HCT116 (cell line): ENCODE results near the gene CST1. TPM values are rescaled to one million over a fixed set of nuclear protein-coding genes. Genes with fewer than 3 reads are reported as not detected.

ENCODE experiments used
- ATAC-seq: fragments of 200-7000 bp; cut with Tn5 transposase; 2 replicates; pipeline ENCODE4 v1.9.1; 2020; ENCODE audit warnings: mild to moderate bottlenecking, moderate library complexity
- BruUV-seq: library from RNA; stranded (reverse); fragments of 400-500 nt; replicated peaks from 2 replicates; lab custom pipeline; 2021; lab: Mats Ljungman, UMichigan
- CTCF ChIA-PET: fragments of 300-600 bp; sonication (Branson Sonifier 250); formaldehyde crosslinking; loops from one replicate; lab custom pipeline; 2021; ENCODE audit warnings: antibody characterized with exemption; lab: Charles Lee
- POLR2A ChIA-PET: fragments of 300-600, 350-600 bp; sonication (Branson Sonifier 250); formaldehyde crosslinking; loops from one replicate; lab custom pipeline; 2021; ENCODE audit warnings: antibody characterized with exemption; lab: Charles Lee
- RAD21 ChIA-PET, 2 experiments: fragments of 300-600 bp; sonication (Branson Sonifier 250); formaldehyde crosslinking; loops; one replicate each; lab custom pipeline; 2023; ENCODE audit warnings: low total read pairs in 2 of 2; ENCODE audit not compliant: uncharacterized antibody in 2 of 2, unreplicated experiment in 2 of 2, low non-redundant PET in 1 of 2; lab: Charles Lee
- DNase-seq: peaks from one replicate; pipeline ENCODE4 v3.0.0-alpha.2; 2010; ENCODE audit warnings: low read depth, low spot score
- H2AFZ ChIP-seq: fragments of 200-600 bp; shearing (Covaris generic), sonication (generic); 2 replicates; pipeline ENCODE4 v1.6.1; 2017; ENCODE audit warnings: low read depth, mixed run types, mixed read lengths, antibody characterized with exemption, low read length; ENCODE audit not compliant: poor library complexity, severe bottlenecking
- H3K27ac ChIP-seq: 2 replicates; pipeline ENCODE4 v1.5.1; 2012; ENCODE audit warnings: low read depth, low read length
- H3K27me3 ChIP-seq: fragments of 200-600 bp; sonication (generic); 2 replicates; pipeline ENCODE4 v1.6.1; 2016; ENCODE audit warnings: mixed run types, low read length, mixed read lengths; ENCODE audit not compliant: insufficient read depth
- H3K36me3 ChIP-seq, 2 experiments: fragments of 200-500 bp in 1 of 2; fragments of 200-600 bp in 1 of 2; sonication (Bioruptor generic) in 1 of 2; sonication (generic) in 1 of 2; 2 replicates each; pipeline versions ENCODE4 v1.5.1 to v1.6.1; 2014 to 2016; ENCODE audit warnings: low read length in 2 of 2, inconsistent platforms in 1 of 2, mixed read lengths in 1 of 2, mixed run types in 1 of 2; ENCODE audit not compliant: insufficient read depth in 2 of 2, control insufficient read depth in 1 of 2
- H3K4me1 ChIP-seq, 2 experiments: fragments of 200-600 bp in 1 of 2; sonication (generic) in 1 of 2; 2 replicates each; pipeline versions ENCODE4 v1.5.1 to v1.6.1; 2012 to 2017; ENCODE audit warnings: low read length in 2 of 2, inconsistent platforms in 1 of 2, mild to moderate bottlenecking in 1 of 2, mixed read lengths in 1 of 2, mixed run types in 1 of 2, moderate library complexity in 1 of 2; ENCODE audit not compliant: insufficient read depth in 2 of 2, control insufficient read depth in 1 of 2
- H3K4me2 ChIP-seq: fragments of 200-600 bp; sonication (generic); 2 replicates; pipeline ENCODE4 v1.6.1; 2017; ENCODE audit warnings: mixed run types, low read length, mixed read lengths
- H3K4me3 ChIP-seq, 2 experiments: fragments of 200-600 bp in 1 of 2; sonication (generic) in 1 of 2; replicated peaks in 1 of 2; 2 replicates each; pipeline ENCODE4 v1.5.1; 2011 to 2016; ENCODE audit warnings: low read length in 2 of 2, control low read depth in 1 of 2, low read depth in 1 of 2, mild to moderate bottlenecking in 1 of 2, mixed read lengths in 1 of 2, mixed run types in 1 of 2
- H3K79me2 ChIP-seq: fragments of 200-600 bp; sonication (generic); 2 replicates; pipeline ENCODE4 v1.6.1; 2017; ENCODE audit warnings: mild to moderate bottlenecking, mixed run types, low read length, moderate library complexity, mixed read lengths; ENCODE audit not compliant: insufficient read depth
- H3K9ac ChIP-seq: fragments of 200-600 bp; sonication (generic); 2 replicates; pipeline ENCODE4 v1.6.1; 2016; ENCODE audit warnings: low read length, mixed read lengths
- H3K9me2 ChIP-seq: fragments of 200-600 bp; sonication (generic), shearing (Covaris generic); 2 replicates; pipeline ENCODE4 v1.6.1; 2017; ENCODE audit warnings: mixed run types, mild to moderate bottlenecking, moderate library complexity; ENCODE audit not compliant: insufficient read depth
- H3K9me3 ChIP-seq, 2 experiments: fragments of 200-500 bp in 1 of 2; fragments of 200-600 bp in 1 of 2; sonication (Bioruptor generic) in 1 of 2; sonication (generic) in 1 of 2; 2 replicates each; pipeline ENCODE4 v1.6.1; 2014 to 2017; ENCODE audit warnings: low read length in 2 of 2, mixed read lengths in 2 of 2, inconsistent platforms in 1 of 2, low read depth in 1 of 2, mild to moderate bottlenecking in 1 of 2, mixed run types in 1 of 2, moderate library complexity in 1 of 2; ENCODE audit not compliant: control insufficient read depth in 1 of 2, insufficient read depth in 1 of 2
- H4K20me1 ChIP-seq: fragments of 200-600 bp; sonication (generic), shearing (Covaris generic); 2 replicates; pipeline ENCODE4 v1.6.1; 2017; ENCODE audit warnings: mixed run types, mild to moderate bottlenecking, moderate library complexity; ENCODE audit not compliant: insufficient read depth
- CBX3 ChIP-seq: IDR thresholded peaks from 2 replicates; pipeline ENCODE4 v1.6.1; 2012; ENCODE audit warnings: low read depth
- CEBPB ChIP-seq: IDR thresholded peaks from 2 replicates; pipeline ENCODE4 v1.6.1; 2012; ENCODE audit warnings: low read depth
- CTCF ChIP-seq, 3 experiments: fragments of 200-600 bp in 1 of 3; sonication (generic) in 1 of 3; IDR thresholded peaks in 2 of 3; conservative IDR thresholded peaks in 1 of 3; 2 replicates each; pipeline ENCODE4 v1.5.1; 2012 to 2017; ENCODE audit warnings: low read depth in 2 of 3, low read length in 2 of 3, antibody characterized with exemption in 1 of 3, borderline replicate concordance in 1 of 3, control low read depth in 1 of 3, mild to moderate bottlenecking in 1 of 3, mixed read lengths in 1 of 3, mixed run types in 1 of 3, moderate library complexity in 1 of 3; ENCODE audit not compliant: insufficient read depth in 1 of 3
- EZH2 ChIP-seq: fragments of 200-600 bp; sonication (generic); IDR thresholded peaks from 2 replicates; pipeline ENCODE4 v1.6.1; 2017; ENCODE audit warnings: antibody characterized with exemption, mixed run types
- FOSL1 ChIP-seq: IDR thresholded peaks from 2 replicates; pipeline ENCODE4 v1.6.1; 2012; ENCODE audit warnings: low read depth
- POLR2A ChIP-seq: IDR thresholded peaks from 2 replicates; pipeline ENCODE4 v1.7.0; 2011; ENCODE audit warnings: borderline replicate concordance; ENCODE audit not compliant: insufficient read depth, insufficient read length; ENCODE audit errors: extremely low read depth
- POLR2AphosphoS5 ChIP-seq: IDR thresholded peaks from 2 replicates; pipeline ENCODE4 v1.6.1; 2011; ENCODE audit warnings: mild to moderate bottlenecking, low read depth, low read length, moderate library complexity
- SRF ChIP-seq: IDR thresholded peaks from 2 replicates; pipeline ENCODE4 v1.6.1; 2012; ENCODE audit warnings: low read depth
- TCF7L2 ChIP-seq: IDR thresholded peaks from 2 replicates; pipeline ENCODE4 v1.7.0; 2011; ENCODE audit warnings: borderline replicate concordance, inconsistent platforms; ENCODE audit not compliant: insufficient read depth, insufficient read length; ENCODE audit errors: extremely low read depth
- YY1 ChIP-seq: IDR thresholded peaks from 2 replicates; pipeline ENCODE4 v1.6.1; 2011; ENCODE audit warnings: low read length, low read depth, moderate library complexity, mild to moderate bottlenecking; ENCODE audit not compliant: insufficient replicate concordance; ENCODE audit errors: extremely low read depth
- ZFX ChIP-seq: fragments of 450-650 bp; IDR thresholded peaks from 2 replicates; pipeline ENCODE4 v1.6.1; 2017
- intact Hi-C: fragments of 100-400 bp; cut with micrococcal nuclease; formaldehyde crosslinking; loops from 2 replicates; pipeline ENCODE4 v1.10.0; 2022
- total RNA-seq: library from RNA; stranded (reverse); gene quantifications from one replicate; pipeline ENCODE4 v1.2.1, GENCODE V29; 2021; ENCODE audit not compliant: unreplicated experiment
- TF ChIP-seq, protein P1 (sequence below): IDR thresholded peaks from 2 replicates; pipeline ENCODE4 v1.6.1; 2012; ENCODE audit warnings: low read depth

The CST1 gene
- total RNA-seq, 1 experiment from 2014 or later = not detected

GRCh38 chr20:23763345-23763744, 12.6 kb upstream of the CST1 start:
- Histone ChIP-seq H3K4me3 (no peak overlapping the region), H3K9ac (no peak overlapping the region), H3K4me1 (no peaks in the 10 kb centered on the region), H3K9me3 (no peaks in the 10 kb centered on the region), H3K4me2 (no peak overlapping the region), H4K20me1 (no peaks in the 10 kb centered on the region), H3K27me3 (peaks cover 24% of the 10 kb centered on the region; the same call in 1 of the 2 replicates), H3K27ac (no peak overlapping the region), H3K9me2 (no peaks in the 10 kb centered on the region), H3K79me2 (no peaks in the 10 kb centered on the region), H3K36me3 (no peaks in the 10 kb centered on the region), H2AFZ (no peak overlapping the region)
- POLR2A ChIA-PET = no interaction called here
- CTCF ChIA-PET = no interaction called here
- BruUV-seq = no TSS peak
- no peak for DNase-seq
- no peak for TF ChIP-seq ZFX
- TF ChIP-seq, protein P1, sequence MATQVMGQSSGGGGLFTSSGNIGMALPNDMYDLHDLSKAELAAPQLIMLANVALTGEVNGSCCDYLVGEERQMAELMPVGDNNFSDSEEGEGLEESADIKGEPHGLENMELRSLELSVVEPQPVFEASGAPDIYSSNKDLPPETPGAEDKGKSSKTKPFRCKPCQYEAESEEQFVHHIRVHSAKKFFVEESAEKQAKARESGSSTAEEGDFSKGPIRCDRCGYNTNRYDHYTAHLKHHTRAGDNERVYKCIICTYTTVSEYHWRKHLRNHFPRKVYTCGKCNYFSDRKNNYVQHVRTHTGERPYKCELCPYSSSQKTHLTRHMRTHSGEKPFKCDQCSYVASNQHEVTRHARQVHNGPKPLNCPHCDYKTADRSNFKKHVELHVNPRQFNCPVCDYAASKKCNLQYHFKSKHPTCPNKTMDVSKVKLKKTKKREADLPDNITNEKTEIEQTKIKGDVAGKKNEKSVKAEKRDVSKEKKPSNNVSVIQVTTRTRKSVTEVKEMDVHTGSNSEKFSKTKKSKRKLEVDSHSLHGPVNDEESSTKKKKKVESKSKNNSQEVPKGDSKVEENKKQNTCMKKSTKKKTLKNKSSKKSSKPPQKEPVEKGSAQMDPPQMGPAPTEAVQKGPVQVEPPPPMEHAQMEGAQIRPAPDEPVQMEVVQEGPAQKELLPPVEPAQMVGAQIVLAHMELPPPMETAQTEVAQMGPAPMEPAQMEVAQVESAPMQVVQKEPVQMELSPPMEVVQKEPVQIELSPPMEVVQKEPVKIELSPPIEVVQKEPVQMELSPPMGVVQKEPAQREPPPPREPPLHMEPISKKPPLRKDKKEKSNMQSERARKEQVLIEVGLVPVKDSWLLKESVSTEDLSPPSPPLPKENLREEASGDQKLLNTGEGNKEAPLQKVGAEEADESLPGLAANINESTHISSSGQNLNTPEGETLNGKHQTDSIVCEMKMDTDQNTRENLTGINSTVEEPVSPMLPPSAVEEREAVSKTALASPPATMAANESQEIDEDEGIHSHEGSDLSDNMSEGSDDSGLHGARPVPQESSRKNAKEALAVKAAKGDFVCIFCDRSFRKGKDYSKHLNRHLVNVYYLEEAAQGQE = no peak
- intact Hi-C loops = no loop called here
- ATAC-seq = no peak
- RAD21 ChIA-PET = no interaction called here

DNA sequence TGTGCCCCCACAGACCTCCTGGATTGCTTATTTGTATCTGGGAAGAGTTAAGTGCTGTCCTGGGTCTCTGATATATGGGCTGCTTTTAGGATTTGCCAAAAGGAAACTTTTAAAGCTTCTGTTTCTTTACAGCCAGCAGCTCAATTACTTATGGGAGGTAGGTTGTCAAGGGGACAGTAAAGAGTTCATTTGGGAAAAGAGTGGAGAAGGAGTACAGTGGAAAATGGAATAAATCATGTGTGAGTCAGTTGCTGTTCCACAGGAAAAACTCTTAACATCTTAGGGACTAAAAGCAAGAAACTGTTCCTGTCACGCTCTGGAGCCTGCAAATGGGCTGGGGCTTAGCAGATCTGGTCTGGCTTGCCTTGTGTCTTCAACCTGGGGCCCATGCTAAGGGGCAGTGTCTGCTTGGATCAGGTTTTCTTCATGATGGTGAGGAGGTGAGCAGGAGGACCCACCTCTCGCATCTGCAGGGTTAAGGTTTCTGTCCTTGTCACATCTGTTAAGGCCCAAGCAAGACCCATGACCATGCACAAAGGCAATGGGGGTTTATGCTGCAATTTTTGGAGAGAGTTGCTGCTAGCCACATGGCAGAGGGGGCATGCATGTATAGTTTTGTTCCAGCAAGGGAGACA, 8.7 kb upstream of the CST1 start:
- Histone ChIP-seq H3K36me3 (no peaks in the 10 kb centered on the region), H3K9ac (no peak overlapping the region), H3K9me3 (no peaks in the 10 kb centered on the region), H2AFZ (no peak overlapping the region), H3K27me3 (peaks cover 11% of the 10 kb centered on the region; the same call in 1 of the 2 replicates), H4K20me1 (no peaks in the 10 kb centered on the region), H3K4me2 (no peak overlapping the region), H3K27ac (no peak overlapping the region), H3K4me1 (peaks cover 0 to 9% of the 10 kb centered on the region in 2 experiments; a peak in 1 of 4 replicates), H3K9me2 (no peaks in the 10 kb centered on the region), H3K79me2 (no peaks in the 10 kb centered on the region), H3K4me3 (no peak overlapping the region)
- POLR2A ChIA-PET = no interaction called here
- DNase-seq = no peak
- CTCF ChIA-PET = no interaction called here
- RAD21 ChIA-PET = no interaction called here
- ATAC-seq = no peak
- no TSS peak for BruUV-seq
- TF ChIP-seq EZH2 (no peak), FOSL1 (no peak), POLR2AphosphoS5 (no peak), CEBPB (no peak), YY1 (no peak), POLR2A (no peak), CTCF (IDR thresholded peaks at IDR 0.05 in 2 of 3, conservative IDR thresholded peaks at IDR 0.05 in 1 of 3; ENCODE audit: borderline replicate concordance in 1 of 3, insufficient read depth in 1 of 3, low read depth in 2 of 3, low read length in 2 of 3) (no peak), TCF7L2 (no peak), CBX3 (no peak), SRF (no peak)
- intact Hi-C loops = no loop called here
